Activated naive CD4-positive, alpha-beta T cell treated with anti-CD3 and anti-CD28 coated beads, Interleukin-2, amount 50 U/mL, for 72 hours (primary cell): ENCODE results near the gene TXNDC16. TPM values are rescaled to one million over a fixed set of nuclear protein-coding genes. Genes with fewer than 3 reads are reported as not detected.

ENCODE experiments used
- ATAC-seq, 2 donors: fragments of 150-1000 bp; cut with Tn5 transposase; 2 replicates each; pipeline ENCODE4 v1.10.0; 2021; ENCODE audit warnings: mild to moderate bottlenecking in 2 of 2, moderate library complexity in 2 of 2
- DNase-seq, 2 donors: peaks; one replicate each; pipeline ENCODE4 v3.0.0; 2021 to 2022; ENCODE audit warnings: low spot score in 2 of 2
- H3K27ac Mint-ChIP-seq, 2 donors: one replicate each; pipeline ENCODE4 v1.8.0; 2022; ENCODE audit warnings: mild to moderate bottlenecking in 2 of 2, mixed read lengths in 2 of 2
- H3K36me3 Mint-ChIP-seq, 2 donors: one replicate each; pipeline ENCODE4 v1.8.0; 2022; ENCODE audit warnings: mixed read lengths in 2 of 2
- H3K9me3 Mint-ChIP-seq, 2 donors: one replicate each; pipeline ENCODE4 v1.8.0; 2022; ENCODE audit warnings: mixed read lengths in 2 of 2
- total RNA-seq, 2 donors: library from RNA; stranded (reverse); gene quantifications; one replicate each; pipeline ENCODE4 v1.2.3, GENCODE V29; 2022

The TXNDC16 gene
- total RNA-seq, 2 donors from 2014 or later = 7.0 to 12.0 TPM

GRCh38 chr14:52429451-52429850 is 122.9 kb downstream of the TXNDC16 start:
- ATAC-seq = no peak
- no peaks in the 10 kb centered on the region for H3K9me3 Mint-ChIP-seq
- no peak for DNase-seq
- peaks cover 0 to 12% of the 10 kb centered on the region in 2 donors for H3K36me3 Mint-ChIP-seq
- no peak overlapping the region for H3K27ac Mint-ChIP-seq

GRCh38 chr14:52427460-52427859 is 124.8 kb downstream of the TXNDC16 start:
- ATAC-seq = peak; percentile 49 to 65
- Mint-ChIP-seq H3K27ac (no peak overlapping the region), H3K36me3 (peaks cover 0 to 12% of the 10 kb centered on the region in 2 donors), H3K9me3 (no peaks in the 10 kb centered on the region)
- DNase-seq = no peak

GRCh38 chr14:52422650-52423356 is 129.5 kb downstream of the TXNDC16 start:
- H3K36me3 Mint-ChIP-seq = peaks cover 0 to 12% of the 10 kb centered on the region in 2 donors
- DNase-seq (no peak), ATAC-seq (no peak)
- H3K9me3 Mint-ChIP-seq = no peaks in the 10 kb centered on the region
- no peak overlapping the region for H3K27ac Mint-ChIP-seq

GRCh38 chr14:52417139-52417538 is 135.2 kb downstream of the TXNDC16 start:
- H3K9me3 Mint-ChIP-seq = no peaks in the 10 kb centered on the region
- no peak for DNase-seq
- ATAC-seq = no peak
- no peaks in the 10 kb centered on the region for H3K36me3 Mint-ChIP-seq
- H3K27ac Mint-ChIP-seq = no peak overlapping the region

- DNase-seq (no peak), ATAC-seq (peak; percentile 93 to 95)
- Mint-ChIP-seq H3K27ac (peak overlapping the region; percentile 89 to 96), H3K36me3 (no peaks in the 10 kb centered on the region), H3K9me3 (no peaks in the 10 kb centered on the region)
Measured at GRCh38 chr14:52413729-52414408, 138.4 kb downstream of the TXNDC16 start.

- Mint-ChIP-seq H3K27ac (no peak overlapping the region), H3K9me3 (no peaks in the 10 kb centered on the region), H3K36me3 (peaks cover 0 to under 1% of the 10 kb centered on the region in 2 donors)
- DNase-seq (no peak), ATAC-seq (no peak)
Measured at GRCh38 chr14:52412426-52412825, 139.9 kb downstream of the TXNDC16 start.

GRCh38 chr14:52405314-52405713 is 147.0 kb downstream of the TXNDC16 start:
- no peak overlapping the region for H3K27ac Mint-ChIP-seq
- DNase-seq (no peak), ATAC-seq (no peak)
- peaks cover 7 to 18% of the 10 kb centered on the region in 2 donors for H3K9me3 Mint-ChIP-seq
- peaks cover 9 to 18% of the 10 kb centered on the region in 2 donors for H3K36me3 Mint-ChIP-seq

GRCh38 chr14:52402812-52403526 is 149.3 kb downstream of the TXNDC16 start:
- peaks cover 7 to 18% of the 10 kb centered on the region in 2 donors for H3K9me3 Mint-ChIP-seq
- peaks cover 9 to 18% of the 10 kb centered on the region in 2 donors for H3K36me3 Mint-ChIP-seq
- H3K27ac Mint-ChIP-seq = peak overlapping the region in 1 of 2 donors; percentile 47
- DNase-seq (peak in 1 of 2 donors; percentile 33), ATAC-seq (peak; percentile 89 to 96)

GRCh38 chr14:52400846-52401245 is 151.5 kb downstream of the TXNDC16 start:
- no peak for DNase-seq
- peak in 1 of 2 donors; percentile 11 for ATAC-seq
- H3K9me3 Mint-ChIP-seq = peaks cover 7 to 21% of the 10 kb centered on the region in 2 donors
- H3K27ac Mint-ChIP-seq = no peak overlapping the region
- H3K36me3 Mint-ChIP-seq = peaks cover 15 to 19% of the 10 kb centered on the region in 2 donors

GRCh38 chr14:52399921-52400595 is 152.2 kb downstream of the TXNDC16 start:
- H3K27ac Mint-ChIP-seq = no peak overlapping the region
- no peak for ATAC-seq

GRCh38 chr14:52399104-52399503 is 153.2 kb downstream of the TXNDC16 start:
- H3K9me3 Mint-ChIP-seq = peaks cover 0 to 17% of the 10 kb centered on the region in 2 donors
- H3K27ac Mint-ChIP-seq = no peak overlapping the region
- no peak for DNase-seq
- ATAC-seq = no peak
- H3K36me3 Mint-ChIP-seq = peaks cover 7 to 18% of the 10 kb centered on the region in 2 donors

More at GRCh38 chr14:52399921-52400595, 152.2 kb downstream of the TXNDC16 start:
- Mint-ChIP-seq H3K9me3 (peaks cover 7 to 24% of the 10 kb centered on the region in 2 donors), H3K36me3 (peaks cover 15 to 24% of the 10 kb centered on the region in 2 donors)
- DNase-seq = no peak

- no peak for DNase-seq
- no peak overlapping the region for H3K27ac Mint-ChIP-seq
- peaks cover 5 to 16% of the 10 kb centered on the region in 2 donors for H3K36me3 Mint-ChIP-seq
- ATAC-seq = no peak
- H3K9me3 Mint-ChIP-seq = peaks cover 0 to 17% of the 10 kb centered on the region in 2 donors
Measured at GRCh38 chr14:52397844-52398243, 154.5 kb downstream of the TXNDC16 start.

- DNase-seq (no peak), ATAC-seq (no peak)
- Mint-ChIP-seq H3K36me3 (peaks cover 5 to 16% of the 10 kb centered on the region in 2 donors), H3K27ac (peak overlapping the region; percentile 25), H3K9me3 (peaks cover 0 to 13% of the 10 kb centered on the region in 2 donors)
Measured at GRCh38 chr14:52395728-52396127, 156.6 kb downstream of the TXNDC16 start.

- ATAC-seq (no peak), DNase-seq (no peak)
- H3K36me3 Mint-ChIP-seq = peaks cover 8 to 16% of the 10 kb centered on the region in 2 donors
- H3K9me3 Mint-ChIP-seq = peaks cover under 1 to 13% of the 10 kb centered on the region in 2 donors
- no peak overlapping the region for H3K27ac Mint-ChIP-seq
Measured at GRCh38 chr14:52391881-52392615, 160.3 kb downstream of the TXNDC16 start.
